Endothelial cell of umbilical vein (primary cell): ENCODE measurements around the gene PTPN6. TPM values are rescaled to one million over a fixed set of nuclear protein-coding genes. Genes with fewer than 3 reads are reported as not detected.

Experiments used
- BruUV-seq: library from RNA; stranded (reverse); fragments of 400-500 nt; replicated peaks from 2 replicates; lab custom pipeline; 2021; lab: Mats Ljungman, UMichigan
- CTCF ChIA-PET: fragments of 300-600, 350-600 bp; sonication (Branson Sonifier 250); formaldehyde crosslinking; loops from one replicate; lab custom pipeline; 2021; ENCODE audit warnings: antibody characterized with exemption, inconsistent platforms; lab: Charles Lee
- POLR2A ChIA-PET: fragments of 300-600, 350-600 bp; sonication (Branson Sonifier 250); formaldehyde crosslinking; loops from one replicate; lab custom pipeline; 2021; ENCODE audit warnings: antibody characterized with exemption, inconsistent platforms; lab: Charles Lee
- DNase-seq: peaks from one replicate; pipeline ENCODE4 v3.0.0-alpha.2; 2011; ENCODE audit warnings: low read depth, low spot score
- FAIRE-seq: peaks from 2 replicates; lab custom pipeline; 2011; peaks lifted over from hg19 to GRCh38; lab: Jason Lieb, UNC
- H2AFZ ChIP-seq: 2 replicates; pipeline ENCODE4 v1.6.0; 2012; ENCODE audit warnings: low read depth, low read length, control low read depth, inconsistent platforms
- H3K27ac ChIP-seq: 2 replicates; pipeline ENCODE4 v1.5.1; 2011; ENCODE audit warnings: low read depth, mild to moderate bottlenecking, control low read depth, low read length, moderate library complexity; ENCODE audit not compliant: insufficient read depth
- H3K27me3 ChIP-seq, 2 experiments: 2 replicates each; pipeline versions ENCODE4 v1.6.0 to v1.6.1; 2011; ENCODE audit warnings: low read length in 2 of 2, mixed read lengths in 1 of 2; ENCODE audit not compliant: control insufficient read depth in 2 of 2, insufficient read depth in 2 of 2
- H3K36me3 ChIP-seq, 2 experiments: 2 replicates in 1 of 2; 3 replicates in 1 of 2; pipeline ENCODE4 v1.5.1; 2011; ENCODE audit warnings: low read length in 2 of 2, mild to moderate bottlenecking in 1 of 2, moderate library complexity in 1 of 2; ENCODE audit not compliant: control insufficient read depth in 2 of 2, insufficient read depth in 2 of 2; ENCODE audit errors: extremely low read depth in 1 of 2
- H3K4me1 ChIP-seq: 3 replicates; pipeline ENCODE4 v1.5.1; 2011; ENCODE audit warnings: mild to moderate bottlenecking, low read length; ENCODE audit not compliant: control insufficient read depth, insufficient read depth; ENCODE audit errors: extremely low read depth
- H3K4me2 ChIP-seq: 2 replicates; pipeline ENCODE4 v1.6.1; 2011; ENCODE audit warnings: low read length, control low read depth, mixed read lengths; ENCODE audit not compliant: insufficient read depth
- H3K4me3 ChIP-seq, 3 experiments: fragments of 200-600 bp in 1 of 3; sonication (generic), shearing (Covaris generic) in 1 of 3; replicated peaks in 1 of 3; 2 replicates each; pipeline ENCODE4 v1.5.1; 2011 to 2016; ENCODE audit warnings: control low read depth in 3 of 3, low read length in 3 of 3, mild to moderate bottlenecking in 2 of 3, inconsistent platforms in 1 of 3, low read depth in 1 of 3, moderate library complexity in 1 of 3; ENCODE audit not compliant: insufficient read depth in 1 of 3
- H3K79me2 ChIP-seq: 2 replicates; pipeline ENCODE4 v1.6.0; 2012; ENCODE audit warnings: low read length, inconsistent platforms; ENCODE audit not compliant: control insufficient read depth, insufficient read depth
- H3K9ac ChIP-seq: replicated peaks from 2 replicates; pipeline ENCODE3; 2011; ENCODE audit warnings: low read length, control low read depth; ENCODE audit not compliant: insufficient read depth; ENCODE audit errors: extremely low read depth
- H3K9me1 ChIP-seq: replicated peaks from 3 replicates; pipeline ENCODE4 v1.6.0; 2011; ENCODE audit warnings: mild to moderate bottlenecking, low read length; ENCODE audit not compliant: control insufficient read depth, insufficient read depth; ENCODE audit errors: extremely low read depth
- H3K9me3 ChIP-seq: replicated peaks from 2 replicates; pipeline ENCODE4 v1.5.1; 2012; ENCODE audit warnings: low read length, inconsistent platforms; ENCODE audit not compliant: control insufficient read depth, insufficient read depth
- H4K20me1 ChIP-seq: replicated peaks from 2 replicates; pipeline ENCODE3; 2011; ENCODE audit warnings: mild to moderate bottlenecking, low read length; ENCODE audit not compliant: control insufficient read depth, insufficient read depth; ENCODE audit errors: extremely low read depth
- EZH2 ChIP-seq: IDR thresholded peaks from 2 replicates; pipeline ENCODE4 v1.6.1; 2012; ENCODE audit warnings: borderline replicate concordance, low read depth, mild to moderate bottlenecking, moderate library complexity, low read length, inconsistent platforms; ENCODE audit not compliant: severe bottlenecking
- FOS ChIP-seq: IDR thresholded peaks from 2 replicates; pipeline ENCODE4 v1.6.1; 2011; ENCODE audit warnings: mild to moderate bottlenecking, low read length, moderate library complexity, borderline replicate concordance; ENCODE audit not compliant: insufficient read depth
- GATA2 ChIP-seq: IDR thresholded peaks from 2 replicates; pipeline ENCODE4 v1.7.0; 2011; ENCODE audit warnings: low read depth, mild to moderate bottlenecking, moderate library complexity, mixed read lengths, low read length; ENCODE audit not compliant: insufficient read length, insufficient read depth
- JUN ChIP-seq: IDR thresholded peaks from 2 replicates; pipeline ENCODE4 v1.6.1; 2011; ENCODE audit warnings: borderline replicate concordance, low read depth; ENCODE audit not compliant: insufficient read length, insufficient read depth
- MYC ChIP-seq: IDR thresholded peaks from one replicate; pipeline ENCODE4 v1.6.1; 2011; ENCODE audit warnings: mild to moderate bottlenecking, low read depth, low read length
- POLR2A ChIP-seq: IDR thresholded peaks from 2 replicates; pipeline ENCODE4 v1.6.1; 2012; ENCODE audit warnings: low read depth, mild to moderate bottlenecking, control low read depth, low read length
- POLR2AphosphoS5 ChIP-seq: IDR thresholded peaks from 2 replicates; pipeline ENCODE4 v1.6.1; 2012; ENCODE audit warnings: low read depth, mild to moderate bottlenecking, control low read depth, low read length, moderate library complexity; ENCODE audit not compliant: insufficient read depth
- dilution Hi-C: fragments of 300-500 bp; cut with MboI; formaldehyde crosslinking; loops from one replicate; pipeline ENCODE4 v1.15.0; 2019; ENCODE audit warnings: low sequenced_read_pairs; ENCODE audit not compliant: extremely low pct_ligation_motif_present
- intact Hi-C: fragments of 100-400 bp; cut with micrococcal nuclease; formaldehyde crosslinking; loops from one replicate; pipeline ENCODE4 v1.10.0; 2022
- polyA plus RNA-seq, 4 experiments: library from polyadenylated mRNA; depleted of rRNA in 3 of 4; stranded (reverse) in 3 of 4; unstranded in 1 of 4; fragments of >200 nt; gene quantifications; 2 replicates each; pipeline versions ENCODE4 v1.2.1 to v1.2.3, GENCODE V29; 2011 to 2012; ENCODE audit warnings: missing spikeins in 1 of 4
- total RNA-seq: library from RNA; stranded (reverse); gene quantifications from 2 replicates; pipeline ENCODE4 v1.2.3, GENCODE V29; 2021
- TF ChIP-seq, protein P1 (sequence below), 2 donors: IDR thresholded peaks; 1 replicate in 1 of 2; 2 replicates in 1 of 2; pipeline ENCODE4 v1.5.1; 2011; ENCODE audit warnings: low read length in 2 of 2, mild to moderate bottlenecking in 2 of 2, moderate library complexity in 2 of 2, control low read depth in 1 of 2, inconsistent platforms in 1 of 2, low read depth in 1 of 2; ENCODE audit not compliant: insufficient read depth in 1 of 2; ENCODE audit errors: extremely low read depth in 1 of 2
- TF ChIP-seq, protein P2 (sequence below): IDR thresholded peaks from 2 replicates; pipeline ENCODE4 v1.6.1; 2011; ENCODE audit not compliant: insufficient read depth, insufficient read length

The PTPN6 gene
- total and polyA plus RNA-seq, 2 donors (not counting 3 experiments of a cell fraction or from before 2014, with no cell fraction given), result 0.25 to 1.6 TPM

DNA sequence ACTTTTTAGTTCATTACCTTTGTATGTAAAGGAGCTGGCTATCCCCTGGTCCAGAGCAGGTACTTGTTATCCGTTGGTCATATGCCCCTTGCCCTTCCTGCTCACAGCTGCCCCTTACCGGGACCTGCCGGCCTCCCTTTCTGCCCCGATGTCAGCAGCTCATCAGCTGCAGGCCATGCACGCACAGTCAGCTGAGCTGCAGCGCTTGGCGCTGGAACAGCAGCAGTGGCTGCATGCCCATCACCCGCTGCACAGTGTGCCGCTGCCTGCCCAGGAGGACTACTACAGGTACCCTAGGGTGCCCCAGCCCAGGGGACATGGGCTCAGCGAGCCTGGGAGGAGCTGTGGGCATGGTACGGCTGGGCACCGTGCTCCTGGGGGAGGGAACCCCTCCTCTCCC lies 9.9 kb upstream of the PTPN6 start:
- no peak for FAIRE-seq
- Histone ChIP-seq H3K4me1 (peaks cover 18% of the 10 kb centered on the region), H3K27ac (no peak overlapping the region), H3K27me3 (no peaks in the 10 kb centered on the region), H3K9ac (no peak overlapping the region), H3K4me2 (no peak overlapping the region), H3K4me3 (no peak overlapping the region), H3K9me3 (no peaks in the 10 kb centered on the region), H2AFZ (no peak overlapping the region), H4K20me1 (no peaks in the 10 kb centered on the region), H3K79me2 (no peaks in the 10 kb centered on the region), H3K9me1 (no peaks in the 10 kb centered on the region), H3K36me3 (peaks cover 0 to 20% of the 10 kb centered on the region in 2 experiments)
- intact Hi-C loops (no loop called here), dilution Hi-C loops (no loop called here)
- BruUV-seq, result no TSS peak
- POLR2A ChIA-PET, result interaction anchor here (0.9 kb wide), 1 partner anchor 16 kb away, joined by 3 read pairs; no protein-coding TSS in a partner anchor
- DNase-seq, result no peak
- TF ChIP-seq POLR2A, result no peak
- TF ChIP-seq GATA2, result no peak
- TF ChIP-seq POLR2AphosphoS5, result no peak
- no peak for TF ChIP-seq FOS
- TF ChIP-seq, protein P1, sequence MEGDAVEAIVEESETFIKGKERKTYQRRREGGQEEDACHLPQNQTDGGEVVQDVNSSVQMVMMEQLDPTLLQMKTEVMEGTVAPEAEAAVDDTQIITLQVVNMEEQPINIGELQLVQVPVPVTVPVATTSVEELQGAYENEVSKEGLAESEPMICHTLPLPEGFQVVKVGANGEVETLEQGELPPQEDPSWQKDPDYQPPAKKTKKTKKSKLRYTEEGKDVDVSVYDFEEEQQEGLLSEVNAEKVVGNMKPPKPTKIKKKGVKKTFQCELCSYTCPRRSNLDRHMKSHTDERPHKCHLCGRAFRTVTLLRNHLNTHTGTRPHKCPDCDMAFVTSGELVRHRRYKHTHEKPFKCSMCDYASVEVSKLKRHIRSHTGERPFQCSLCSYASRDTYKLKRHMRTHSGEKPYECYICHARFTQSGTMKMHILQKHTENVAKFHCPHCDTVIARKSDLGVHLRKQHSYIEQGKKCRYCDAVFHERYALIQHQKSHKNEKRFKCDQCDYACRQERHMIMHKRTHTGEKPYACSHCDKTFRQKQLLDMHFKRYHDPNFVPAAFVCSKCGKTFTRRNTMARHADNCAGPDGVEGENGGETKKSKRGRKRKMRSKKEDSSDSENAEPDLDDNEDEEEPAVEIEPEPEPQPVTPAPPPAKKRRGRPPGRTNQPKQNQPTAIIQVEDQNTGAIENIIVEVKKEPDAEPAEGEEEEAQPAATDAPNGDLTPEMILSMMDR (IDR thresholded peaks at IDR 0.05; ENCODE audit: extremely low read depth in 1 of 2, insufficient read depth in 1 of 2, low read depth in 1 of 2, low read length in 2 of 2), result no peak
- TF ChIP-seq, protein P2, sequence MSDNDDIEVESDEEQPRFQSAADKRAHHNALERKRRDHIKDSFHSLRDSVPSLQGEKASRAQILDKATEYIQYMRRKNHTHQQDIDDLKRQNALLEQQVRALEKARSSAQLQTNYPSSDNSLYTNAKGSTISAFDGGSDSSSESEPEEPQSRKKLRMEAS, result no peak
- no peak for TF ChIP-seq EZH2
- no peak for TF ChIP-seq MYC
- TF ChIP-seq JUN, result no peak
- CTCF ChIA-PET, result interaction anchor here (0.8 to 1.5 kb wide), 4 partner anchors 16 to 72 kb away, joined by 3 to 5 read pairs (median 4); partner anchors contain the start of gene SPSB2
